Stimulated activated naive B cell treated with anti-CD40 and anti-IgM and Interleukin-4, amounts not matched to agents 10 μg/mL and 1 μg/mL and 100 μg/mL, for 72 hours (primary cell): Measurements from ENCODE around the gene IQCK.
A peak's percentile ranks its signal among the peaks of the same experiment; 100 is the strongest.

Experiments
- ATAC-seq, 2 donors: fragments of 150-1000 bp; cut with Tn5 transposase; replicated peaks; 2 replicates each; pipeline ENCODE4 v1.10.0; 2021; ENCODE audit warnings: moderate library complexity in 1 of 2
- DNase-seq: peaks from one replicate; pipeline ENCODE4 v3.0.0; 2021
- H3K27ac Mint-ChIP-seq: one replicate; pipeline ENCODE4 v1.8.0; 2022; ENCODE audit warnings: mild to moderate bottlenecking, mixed read lengths
- H3K27me3 Mint-ChIP-seq, 2 donors: one replicate each; pipeline ENCODE4 v1.8.0; 2022; ENCODE audit warnings: mixed read lengths in 2 of 2
- H3K36me3 Mint-ChIP-seq, 2 donors: one replicate each; pipeline ENCODE4 v1.8.0; 2022; ENCODE audit warnings: mixed read lengths in 2 of 2, mild to moderate bottlenecking in 1 of 2
- H3K4me1 Mint-ChIP-seq, 2 donors: one replicate each; pipeline ENCODE4 v1.8.0; 2022; ENCODE audit warnings: mixed read lengths in 2 of 2, mild to moderate bottlenecking in 1 of 2
- H3K4me3 Mint-ChIP-seq, 2 donors: one replicate each; pipeline ENCODE4 v1.8.0; 2022; ENCODE audit warnings: mild to moderate bottlenecking in 2 of 2, mixed read lengths in 2 of 2, moderate library complexity in 1 of 2
- H3K9me3 Mint-ChIP-seq, 2 donors: one replicate each; pipeline ENCODE4 v1.8.0; 2022; ENCODE audit warnings: mixed read lengths in 2 of 2, mild to moderate bottlenecking in 1 of 2

IQCK gene

GRCh38 chr16:19691161-19691711 is 26.8 kb upstream of the IQCK start:
- Mint-ChIP-seq H3K27ac (no peak overlapping the region), H3K9me3 (no peaks in the 10 kb centered on the region), H3K27me3 (no peaks in the 10 kb centered on the region), H3K4me3 (no peak overlapping the region), H3K36me3 (peaks cover 34 to 50% of the 10 kb centered on the region in 2 donors), H3K4me1 (no peaks in the 10 kb centered on the region)
- no peak for DNase-seq
- ATAC-seq: no peak

- H3K36me3 Mint-ChIP-seq: peaks cover 29 to 49% of the 10 kb centered on the region in 2 donors
- ATAC-seq (no peak), DNase-seq (no peak)
- peaks cover 0 to 5% of the 10 kb centered on the region in 2 donors for H3K4me1 Mint-ChIP-seq
- no peak overlapping the region for H3K27ac Mint-ChIP-seq
- no peaks in the 10 kb centered on the region for H3K27me3 Mint-ChIP-seq
- H3K4me3 Mint-ChIP-seq: no peak overlapping the region
- no peaks in the 10 kb centered on the region for H3K9me3 Mint-ChIP-seq
Observed at GRCh38 chr16:19694989-19695388, 23.1 kb upstream of the IQCK start.

GRCh38 chr16:19696328-19696727 is 21.7 kb upstream of the IQCK start:
- ATAC-seq (no peak), DNase-seq (no peak)
- Mint-ChIP-seq H3K36me3 (peaks cover 36 to 51% of the 10 kb centered on the region in 2 donors), H3K4me3 (no peak overlapping the region), H3K9me3 (no peaks in the 10 kb centered on the region), H3K27me3 (no peaks in the 10 kb centered on the region), H3K4me1 (peaks cover 0 to 5% of the 10 kb centered on the region in 2 donors), H3K27ac (no peak overlapping the region)

- Mint-ChIP-seq H3K4me3 (no peak overlapping the region), H3K36me3 (peaks cover 31 to 50% of the 10 kb centered on the region in 2 donors), H3K27ac (no peak overlapping the region), H3K9me3 (no peaks in the 10 kb centered on the region), H3K4me1 (peaks cover 0 to 5% of the 10 kb centered on the region in 2 donors), H3K27me3 (no peaks in the 10 kb centered on the region)
- no peak for ATAC-seq
- no peak for DNase-seq
Observed at GRCh38 chr16:19696961-19697360, 21.1 kb upstream of the IQCK start.

- H3K4me1 Mint-ChIP-seq: peaks cover 0 to 5% of the 10 kb centered on the region in 2 donors
- peaks cover 32 to 54% of the 10 kb centered on the region in 2 donors for H3K36me3 Mint-ChIP-seq
Observed at GRCh38 chr16:19697756-19698318, 20.2 kb upstream of the IQCK start.

GRCh38 chr16:19698480-19699465 is 19.3 kb upstream of the IQCK start:
- peaks cover 36 to 59% of the 10 kb centered on the region in 2 donors for H3K36me3 Mint-ChIP-seq
- ATAC-seq: no peak
- no peak for DNase-seq
- H3K27me3 Mint-ChIP-seq: no peaks in the 10 kb centered on the region
- H3K9me3 Mint-ChIP-seq: no peaks in the 10 kb centered on the region
- peaks cover 0 to 5% of the 10 kb centered on the region in 2 donors for H3K4me1 Mint-ChIP-seq
- H3K4me3 Mint-ChIP-seq: no peak overlapping the region
- peak overlapping the region; percentile 85 for H3K27ac Mint-ChIP-seq

More at GRCh38 chr16:19697756-19698318, 20.2 kb upstream of the IQCK start:
- Mint-ChIP-seq H3K27ac (no peak overlapping the region), H3K9me3 (no peaks in the 10 kb centered on the region), H3K27me3 (no peaks in the 10 kb centered on the region), H3K4me3 (no peak overlapping the region)
- DNase-seq: no peak
- no peak for ATAC-seq

GRCh38 chr16:19699472-19699871 is 18.6 kb upstream of the IQCK start:
- no peak overlapping the region for H3K4me3 Mint-ChIP-seq
- H3K9me3 Mint-ChIP-seq: no peaks in the 10 kb centered on the region
- no peak for DNase-seq
- peaks cover 0 to 5% of the 10 kb centered on the region in 2 donors for H3K4me1 Mint-ChIP-seq
- H3K27ac Mint-ChIP-seq: no peak overlapping the region
- ATAC-seq: no peak
- no peaks in the 10 kb centered on the region for H3K27me3 Mint-ChIP-seq
- peaks cover 39 to 61% of the 10 kb centered on the region in 2 donors for H3K36me3 Mint-ChIP-seq

- no peak overlapping the region for H3K4me3 Mint-ChIP-seq
- no peaks in the 10 kb centered on the region for H3K27me3 Mint-ChIP-seq
- DNase-seq (no peak), ATAC-seq (no peak)
- H3K36me3 Mint-ChIP-seq: peaks cover 46 to 67% of the 10 kb centered on the region in 2 donors
- H3K9me3 Mint-ChIP-seq: no peaks in the 10 kb centered on the region
- peaks cover 0 to 5% of the 10 kb centered on the region in 2 donors for H3K4me1 Mint-ChIP-seq
- peak overlapping the region; percentile 9 for H3K27ac Mint-ChIP-seq
Observed at GRCh38 chr16:19700319-19700781, 17.7 kb upstream of the IQCK start.

- H3K4me1 Mint-ChIP-seq: peaks cover 0 to 5% of the 10 kb centered on the region in 2 donors
- H3K4me3 Mint-ChIP-seq: no peak overlapping the region
- ATAC-seq: no peak
Observed at GRCh38 chr16:19701091-19701490, 17.0 kb upstream of the IQCK start.

GRCh38 chr16:19703172-19703889 is 14.7 kb upstream of the IQCK start:
- DNase-seq: no peak
- H3K4me3 Mint-ChIP-seq: no peak overlapping the region
- H3K9me3 Mint-ChIP-seq: no peaks in the 10 kb centered on the region
- no peaks in the 10 kb centered on the region for H3K27me3 Mint-ChIP-seq
- ATAC-seq: no peak
- peaks cover 0 to 5% of the 10 kb centered on the region in 2 donors for H3K4me1 Mint-ChIP-seq
- H3K36me3 Mint-ChIP-seq: peaks cover 55 to 77% of the 10 kb centered on the region in 2 donors
- no peak overlapping the region for H3K27ac Mint-ChIP-seq

More at GRCh38 chr16:19701091-19701490, 17.0 kb upstream of the IQCK start:
- peaks cover 46 to 74% of the 10 kb centered on the region in 2 donors for H3K36me3 Mint-ChIP-seq
- no peaks in the 10 kb centered on the region for H3K27me3 Mint-ChIP-seq
- no peak for DNase-seq
- no peak overlapping the region for H3K27ac Mint-ChIP-seq
- no peaks in the 10 kb centered on the region for H3K9me3 Mint-ChIP-seq

- H3K9me3 Mint-ChIP-seq: no peaks in the 10 kb centered on the region
- ATAC-seq (no peak), DNase-seq (no peak)
- H3K27me3 Mint-ChIP-seq: no peaks in the 10 kb centered on the region
- no peak overlapping the region for H3K27ac Mint-ChIP-seq
- H3K36me3 Mint-ChIP-seq: peaks cover 59 to 79% of the 10 kb centered on the region in 2 donors
- no peak overlapping the region for H3K4me3 Mint-ChIP-seq
- H3K4me1 Mint-ChIP-seq: peaks cover 2 to 6% of the 10 kb centered on the region in 2 donors
Observed at GRCh38 chr16:19704321-19705145, 13.5 kb upstream of the IQCK start.

GRCh38 chr16:19705146-19705501 is 12.9 kb upstream of the IQCK start:
- Mint-ChIP-seq H3K27me3 (no peaks in the 10 kb centered on the region), H3K36me3 (peaks cover 62 to 81% of the 10 kb centered on the region in 2 donors), H3K27ac (no peak overlapping the region), H3K4me1 (peaks cover 2 to 6% of the 10 kb centered on the region in 2 donors), H3K4me3 (no peak overlapping the region), H3K9me3 (no peaks in the 10 kb centered on the region)
- no peak for ATAC-seq
- DNase-seq: no peak

- no peak for DNase-seq
- no peak overlapping the region for H3K4me3 Mint-ChIP-seq
- no peak overlapping the region for H3K27ac Mint-ChIP-seq
- H3K4me1 Mint-ChIP-seq: peaks cover 2 to 6% of the 10 kb centered on the region in 2 donors
- peaks cover 56 to 76% of the 10 kb centered on the region in 2 donors for H3K36me3 Mint-ChIP-seq
- H3K9me3 Mint-ChIP-seq: no peaks in the 10 kb centered on the region
- H3K27me3 Mint-ChIP-seq: no peaks in the 10 kb centered on the region
- no peak for ATAC-seq
Observed at GRCh38 chr16:19705843-19706242, 12.2 kb upstream of the IQCK start.
